Activated naive CD8-positive, alpha-beta T cell treated with anti-CD3 and anti-CD28 coated beads, Interleukin-2, amount 50 U/mL, for 24 hours (primary cell): Measurements from ENCODE around the gene SPOCK1.

Experiments
- ATAC-seq: fragments of 150-1000 bp; cut with Tn5 transposase; one replicate; pipeline ENCODE4 v1.10.0; 2021
- DNase-seq: peaks from one replicate; pipeline ENCODE4 v3.0.0; 2021
- H3K27ac Mint-ChIP-seq: one replicate; pipeline ENCODE4 v1.8.0; 2021; ENCODE audit warnings: mild to moderate bottlenecking, mixed read lengths
- H3K27me3 Mint-ChIP-seq: one replicate; pipeline ENCODE4 v1.8.0; 2021; ENCODE audit warnings: mixed read lengths
- H3K36me3 Mint-ChIP-seq: one replicate; pipeline ENCODE4 v1.8.0; 2021; ENCODE audit warnings: low read depth, mixed read lengths
- H3K4me1 Mint-ChIP-seq: one replicate; pipeline ENCODE4 v1.8.0; 2021; ENCODE audit warnings: mixed read lengths
- H3K4me3 Mint-ChIP-seq: one replicate; pipeline ENCODE4 v1.8.0; 2021; ENCODE audit warnings: mild to moderate bottlenecking, moderate library complexity, mixed read lengths
- H3K9me3 Mint-ChIP-seq: one replicate; pipeline ENCODE4 v1.8.0; 2021; ENCODE audit warnings: mixed read lengths

The SPOCK1 gene

DNA sequence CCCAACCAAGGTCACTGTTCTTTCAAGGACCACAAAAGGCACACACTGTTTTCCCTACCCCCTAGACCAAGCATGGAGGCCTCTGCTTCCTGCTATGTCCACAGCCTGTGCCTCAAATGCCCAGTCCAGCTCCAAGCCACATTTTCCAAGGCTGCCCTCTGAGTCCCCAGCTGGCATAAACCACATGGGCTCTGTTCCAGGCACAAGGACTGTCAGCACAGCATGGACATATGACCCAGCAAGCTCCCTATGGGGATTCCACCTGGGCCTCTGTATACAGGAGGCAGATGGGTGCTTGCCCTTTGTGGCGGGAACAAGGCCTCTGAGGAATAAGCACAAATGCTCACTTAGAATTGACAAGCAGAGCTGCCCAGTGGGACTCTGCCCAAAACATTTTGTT is 115.2 kb downstream of the SPOCK1 start:
- Mint-ChIP-seq H3K27me3 (no peaks in the 10 kb centered on the region), H3K4me1 (no peaks in the 10 kb centered on the region), H3K27ac (no peak overlapping the region), H3K36me3 (no peaks in the 10 kb centered on the region), H3K4me3 (no peak overlapping the region), H3K9me3 (peaks cover 26% of the 10 kb centered on the region)
- ATAC-seq, result no peak
- DNase-seq, result no peak

DNA sequence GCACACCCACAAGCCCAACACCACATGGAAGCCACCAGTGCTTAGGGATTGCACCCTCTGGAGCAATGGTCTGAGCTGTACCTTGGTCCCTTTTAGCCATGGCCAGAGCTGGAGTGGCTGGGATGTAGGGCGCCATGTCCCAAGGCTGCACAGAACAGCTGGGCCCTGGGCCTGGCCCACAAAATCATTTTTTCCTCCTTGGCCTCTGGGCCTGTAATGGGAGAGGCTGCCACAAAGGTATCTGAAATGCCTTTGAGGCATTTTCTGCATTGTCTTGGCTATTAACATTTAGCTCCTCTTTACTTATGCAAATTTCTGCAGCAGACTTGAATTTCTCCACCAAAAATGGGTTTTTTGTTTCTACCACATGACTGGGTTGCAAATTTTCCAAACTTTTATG is 117.6 kb downstream of the SPOCK1 start:
- Mint-ChIP-seq H3K36me3 (no peaks in the 10 kb centered on the region), H3K27me3 (no peaks in the 10 kb centered on the region), H3K4me1 (no peaks in the 10 kb centered on the region), H3K4me3 (no peak overlapping the region), H3K9me3 (peaks cover 26% of the 10 kb centered on the region), H3K27ac (no peak overlapping the region)
- DNase-seq, result no peak
- no peak for ATAC-seq

DNA sequence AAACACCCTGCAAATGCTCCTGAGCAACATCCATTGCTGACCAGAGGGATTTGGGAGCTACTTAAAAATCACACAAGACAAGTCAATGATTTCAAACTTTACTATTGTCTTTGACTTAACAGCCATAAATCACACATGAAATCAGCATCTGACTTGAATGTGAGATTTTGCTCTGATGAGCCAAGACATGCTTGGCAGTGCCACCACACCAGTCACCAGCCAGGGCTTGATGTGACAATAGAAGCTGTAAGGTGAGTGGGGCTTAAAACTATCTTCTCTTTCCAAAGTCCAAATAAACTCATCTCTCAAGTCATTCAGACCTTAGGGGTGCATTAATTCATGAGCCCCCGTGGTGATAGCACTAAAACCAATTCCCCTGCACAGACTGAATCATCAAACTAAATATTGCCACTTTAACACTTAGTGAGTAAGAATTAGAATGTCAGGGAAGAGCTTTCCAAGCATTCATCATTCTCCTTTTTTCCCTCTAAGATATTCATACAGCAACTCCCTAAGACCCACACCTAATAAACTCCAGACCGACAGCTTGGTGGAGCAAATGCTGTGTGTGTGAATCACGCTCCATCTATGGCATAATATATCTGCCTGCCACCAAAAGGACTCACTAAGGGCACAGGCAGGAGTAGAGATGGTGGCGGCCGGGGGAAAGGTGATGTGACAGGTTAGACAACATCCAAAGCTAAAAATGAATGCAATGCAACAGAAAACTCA is 119.4 kb downstream of the SPOCK1 start:
- Mint-ChIP-seq H3K4me1 (no peaks in the 10 kb centered on the region), H3K36me3 (no peaks in the 10 kb centered on the region), H3K27ac (no peak overlapping the region), H3K27me3 (no peaks in the 10 kb centered on the region), H3K9me3 (peaks cover 26% of the 10 kb centered on the region), H3K4me3 (no peak overlapping the region)
- ATAC-seq (no peak), DNase-seq (no peak)

DNA sequence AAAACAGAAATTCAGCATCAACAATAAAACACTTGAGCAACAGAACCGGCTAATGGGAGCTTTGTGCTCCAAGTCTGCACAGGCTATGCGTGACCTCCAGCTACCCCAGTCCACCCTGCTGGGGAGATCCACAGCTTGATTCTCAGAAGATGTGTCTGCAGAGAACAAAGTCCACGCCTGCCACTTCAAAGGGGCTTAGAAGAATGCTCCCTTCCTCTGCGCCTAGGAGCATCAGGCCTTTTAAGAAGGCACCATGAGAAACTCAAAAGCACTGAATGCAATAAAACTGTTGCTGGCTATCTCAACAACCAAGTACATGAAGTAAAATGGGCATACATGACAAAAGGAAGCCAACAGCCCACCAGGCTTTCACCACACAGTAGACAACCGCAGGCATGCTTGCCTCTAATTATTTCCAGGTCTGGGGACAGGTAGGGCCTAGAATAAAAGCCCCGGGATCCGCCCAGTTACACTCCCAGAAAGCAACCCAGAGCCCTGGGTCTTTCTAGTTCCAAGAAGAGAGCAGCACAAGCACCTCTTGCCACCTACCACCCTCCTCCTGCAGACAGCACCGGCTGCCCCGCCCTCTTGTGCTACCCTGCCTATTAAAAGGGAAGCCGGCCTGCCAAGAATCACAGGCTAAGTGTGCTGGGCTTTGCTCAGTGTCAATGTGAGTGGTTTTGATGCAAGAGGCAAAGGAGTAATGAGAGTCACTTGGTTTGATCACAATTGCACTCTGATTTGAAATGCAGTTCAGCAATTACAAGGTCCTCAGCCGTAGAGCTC is 123.2 kb downstream of the SPOCK1 start:
- no peak for ATAC-seq

DNA sequence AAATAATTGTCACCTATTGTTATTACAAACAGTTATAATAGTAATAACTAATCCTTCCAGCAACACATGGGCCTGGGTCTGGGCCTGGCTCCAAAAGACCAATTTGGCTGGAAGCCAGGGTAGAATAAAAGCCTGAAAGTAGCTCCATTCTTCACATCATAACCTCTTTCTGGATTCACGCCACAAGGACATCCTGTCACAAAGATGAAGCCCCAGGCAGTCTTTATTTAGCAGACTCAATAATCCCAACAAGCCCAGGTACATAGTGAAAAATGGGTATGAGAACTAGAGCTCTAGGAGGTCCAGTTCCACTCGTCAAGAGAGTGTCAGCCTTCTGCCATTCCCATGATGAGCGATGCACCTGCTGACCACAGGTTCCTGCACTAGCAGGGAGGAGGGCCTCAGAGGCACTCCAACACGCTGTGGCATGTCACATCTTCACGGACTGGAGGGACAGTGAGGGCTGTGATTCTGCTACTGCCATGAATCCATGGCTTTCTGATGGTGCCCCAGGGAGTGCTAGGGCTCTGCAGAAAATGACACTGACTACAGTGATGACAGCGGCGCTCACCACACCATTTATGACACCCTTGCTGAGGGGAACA is 124.9 kb downstream of the SPOCK1 start:
- ATAC-seq (no peak), DNase-seq (no peak)

More for the DNA sequence above, 123.2 kb downstream of the SPOCK1 start:
- Mint-ChIP-seq H3K4me1 (no peaks in the 10 kb centered on the region), H3K27me3 (no peaks in the 10 kb centered on the region), H3K9me3 (peaks cover 12% of the 10 kb centered on the region), H3K4me3 (no peak overlapping the region), H3K27ac (no peak overlapping the region), H3K36me3 (no peaks in the 10 kb centered on the region)
- DNase-seq, result no peak

DNA sequence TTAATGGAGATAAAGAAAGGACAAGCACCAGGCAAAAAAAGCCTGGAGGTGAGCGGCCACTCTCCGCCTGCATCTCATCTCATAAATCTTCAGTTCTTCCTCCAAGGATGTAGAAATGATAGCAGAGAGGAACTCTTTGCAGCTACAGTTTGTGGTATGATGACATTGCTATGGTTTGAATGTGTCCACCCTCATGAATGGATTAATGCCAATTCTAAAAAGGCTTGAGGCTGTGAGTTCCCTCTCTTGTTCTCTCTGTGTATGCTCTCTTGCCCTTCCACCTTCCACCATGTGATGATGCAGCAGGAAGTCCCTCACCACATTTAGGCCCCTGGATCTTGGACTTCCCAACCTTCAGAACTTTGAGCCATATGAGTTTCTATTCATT is 126.4 kb downstream of the SPOCK1 start:
- Mint-ChIP-seq H3K36me3 (no peaks in the 10 kb centered on the region), H3K27me3 (no peaks in the 10 kb centered on the region), H3K4me3 (no peak overlapping the region), H3K4me1 (no peaks in the 10 kb centered on the region), H3K27ac (no peak overlapping the region), H3K9me3 (no peaks in the 10 kb centered on the region)
- DNase-seq (no peak), ATAC-seq (no peak)

More for the DNA sequence above, 124.9 kb downstream of the SPOCK1 start:
- Mint-ChIP-seq H3K36me3 (no peaks in the 10 kb centered on the region), H3K4me1 (no peaks in the 10 kb centered on the region), H3K27ac (no peak overlapping the region), H3K9me3 (no peaks in the 10 kb centered on the region), H3K27me3 (no peaks in the 10 kb centered on the region), H3K4me3 (no peak overlapping the region)

GRCh38 chr5:137372016-137372772 is 126.9 kb downstream of the SPOCK1 start:
- Mint-ChIP-seq H3K9me3 (no peaks in the 10 kb centered on the region), H3K36me3 (no peaks in the 10 kb centered on the region), H3K27ac (no peak overlapping the region), H3K4me1 (no peaks in the 10 kb centered on the region), H3K4me3 (no peak overlapping the region), H3K27me3 (no peaks in the 10 kb centered on the region)
- no peak for ATAC-seq
- DNase-seq, result no peak

- Mint-ChIP-seq H3K4me1 (no peaks in the 10 kb centered on the region), H3K27me3 (no peaks in the 10 kb centered on the region), H3K27ac (no peak overlapping the region), H3K4me3 (no peak overlapping the region), H3K36me3 (no peaks in the 10 kb centered on the region), H3K9me3 (no peaks in the 10 kb centered on the region)
- ATAC-seq, result no peak
- no peak for DNase-seq
Observed at GRCh38 chr5:137370096-137371071, 128.7 kb downstream of the SPOCK1 start.

DNA sequence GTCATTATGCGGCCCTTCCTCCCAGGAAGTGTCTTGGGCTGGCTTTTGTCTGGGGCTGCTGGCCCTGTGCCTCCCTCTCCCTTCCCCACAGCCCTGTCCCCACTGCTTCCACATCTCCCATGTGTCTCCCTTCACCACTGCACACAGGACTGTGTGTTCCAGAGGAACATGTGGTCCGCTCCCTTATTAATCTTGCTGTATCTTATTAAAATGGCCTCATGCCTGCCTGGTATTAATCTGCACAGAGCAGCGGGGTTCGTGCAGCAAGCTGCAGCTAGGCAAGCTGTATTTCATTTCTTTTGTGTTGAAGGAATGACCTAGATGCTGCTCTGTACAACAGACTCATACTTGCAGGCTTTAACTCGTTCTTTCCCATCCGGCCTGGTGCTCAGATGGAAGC is 130.5 kb downstream of the SPOCK1 start:
- Mint-ChIP-seq H3K27me3 (no peaks in the 10 kb centered on the region), H3K4me1 (no peaks in the 10 kb centered on the region), H3K4me3 (no peak overlapping the region), H3K27ac (no peak overlapping the region), H3K36me3 (no peaks in the 10 kb centered on the region), H3K9me3 (no peaks in the 10 kb centered on the region)
- ATAC-seq, result no peak
- DNase-seq, result no peak

DNA sequence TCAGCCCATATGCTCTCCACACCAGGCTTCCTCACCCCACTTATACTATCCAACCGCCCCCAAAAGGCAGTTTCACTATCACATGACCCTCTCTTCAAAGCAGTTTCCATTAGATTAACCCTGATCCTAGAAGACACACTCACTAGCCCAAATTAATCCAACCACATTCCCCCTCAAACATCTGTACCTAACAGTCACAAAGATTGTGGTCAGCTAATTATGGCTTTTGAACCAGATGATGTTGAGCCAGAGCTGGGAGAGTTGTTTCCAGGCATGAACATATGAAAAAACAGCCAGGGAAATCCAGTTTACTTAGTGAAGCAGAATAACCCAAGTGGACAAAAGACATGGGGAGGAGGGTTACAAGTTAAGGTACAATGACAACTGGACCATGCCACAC is 131.2 kb downstream of the SPOCK1 start:
- ATAC-seq (no peak), DNase-seq (no peak)
- H3K9me3 Mint-ChIP-seq, result no peaks in the 10 kb centered on the region
- no peak overlapping the region for H3K4me3 Mint-ChIP-seq
- H3K36me3 Mint-ChIP-seq, result no peaks in the 10 kb centered on the region
- H3K27me3 Mint-ChIP-seq, result no peaks in the 10 kb centered on the region
- no peaks in the 10 kb centered on the region for H3K4me1 Mint-ChIP-seq
- H3K27ac Mint-ChIP-seq, result no peak overlapping the region

GRCh38 chr5:137366526-137366925 is 132.6 kb downstream of the SPOCK1 start:
- H3K27me3 Mint-ChIP-seq, result no peaks in the 10 kb centered on the region
- H3K27ac Mint-ChIP-seq, result no peak overlapping the region
- H3K36me3 Mint-ChIP-seq, result no peaks in the 10 kb centered on the region
- DNase-seq, result no peak
- no peaks in the 10 kb centered on the region for H3K4me1 Mint-ChIP-seq
- no peak for ATAC-seq
- H3K9me3 Mint-ChIP-seq, result no peaks in the 10 kb centered on the region
- no peak overlapping the region for H3K4me3 Mint-ChIP-seq

GRCh38 chr5:137365126-137365865 is 133.8 kb downstream of the SPOCK1 start:
- Mint-ChIP-seq H3K4me3 (no peak overlapping the region), H3K27me3 (no peaks in the 10 kb centered on the region), H3K27ac (no peak overlapping the region), H3K9me3 (no peaks in the 10 kb centered on the region), H3K36me3 (no peaks in the 10 kb centered on the region), H3K4me1 (no peaks in the 10 kb centered on the region)
- DNase-seq, result no peak
- no peak for ATAC-seq

GRCh38 chr5:137361280-137361679 is 137.8 kb downstream of the SPOCK1 start:
- DNase-seq (no peak), ATAC-seq (no peak)
- Mint-ChIP-seq H3K36me3 (no peaks in the 10 kb centered on the region), H3K27me3 (no peaks in the 10 kb centered on the region), H3K4me1 (no peaks in the 10 kb centered on the region), H3K4me3 (no peak overlapping the region), H3K27ac (no peak overlapping the region), H3K9me3 (no peaks in the 10 kb centered on the region)
